A549 (cell line): ENCODE measurements around the gene TBC1D8. TPM values are rescaled to one million over a fixed set of nuclear protein-coding genes. Genes with fewer than 3 reads are reported as not detected.

ENCODE experiments used
- ATAC-seq, 2 experiments: fragments of 200-7000 bp in 1 of 2; fragments of >200 bp in 1 of 2; cut with Nextera tagmentation in 1 of 2; cut with Tn5 transposase in 1 of 2; 3 replicates each; pipeline versions ENCODE4 v1.8.0 to v1.9.1; 2018 to 2020; ENCODE audit warnings: mild to moderate bottlenecking in 1 of 2, moderate library complexity in 1 of 2
- CTCF ChIA-PET: fragments of 300-600 bp; sonication (Branson Sonifier 250); formaldehyde crosslinking; extraction: SDS; loops from one replicate; lab custom pipeline; 2021; ENCODE audit warnings: antibody characterized with exemption, inconsistent platforms; lab: Yijun Ruan, JAX
- POLR2A ChIA-PET: fragments of 350-600 bp; formaldehyde crosslinking; extraction: SDS; loops from one replicate; lab custom pipeline; 2021; ENCODE audit warnings: antibody characterized with exemption, inconsistent platforms; lab: Yijun Ruan, JAX
- DNase-seq, 2 experiments: peaks; one replicate each; pipeline versions ENCODE4 v3.0.0 to v3.0.0-alpha.2; 2011 to 2016; ENCODE audit warnings: low read depth in 1 of 2, low spot score in 1 of 2
- FAIRE-seq: peaks from 2 replicates; lab custom pipeline; 2011; peaks lifted over from hg19 to GRCh38; lab: Jason Lieb, UNC
- H3K27ac ChIP-seq, 2 experiments: fragments of >200 bp; sonication (Bioruptor Twin); formaldehyde crosslinking; 3 replicates each; pipeline ENCODE4 v1.5.1; 2016 to 2017
- H3K4me1 ChIP-seq: fragments of >200 bp; sonication (Bioruptor Twin); formaldehyde crosslinking; 3 replicates; pipeline ENCODE4 v1.6.1; 2016
- H3K4me2 ChIP-seq: fragments of >200 bp; sonication (Bioruptor Twin); formaldehyde crosslinking; 3 replicates; pipeline ENCODE4 v1.6.1; 2016
- H3K4me3 ChIP-seq: fragments of >200 bp; sonication (Bioruptor Twin); formaldehyde crosslinking; 3 replicates; pipeline ENCODE4 v1.5.1; 2016
- H3K9me3 ChIP-seq: fragments of >200 bp; sonication (Bioruptor Twin); formaldehyde crosslinking; 3 replicates; pipeline ENCODE4 v1.6.1; 2016
- BCL3 ChIP-seq: fragments of >200 bp; sonication (Bioruptor Twin); formaldehyde crosslinking; IDR thresholded peaks from 3 replicates; pipeline ENCODE4 v1.6.1; 2016
- BHLHE40 ChIP-seq: IDR thresholded peaks from 2 replicates; pipeline ENCODE4 v1.6.1; 2012; ENCODE audit warnings: low read depth, low read length, inconsistent platforms
- CBX2 ChIP-seq: fragments of 200-600 bp; sonication (generic); IDR thresholded peaks from 2 replicates; pipeline ENCODE4 v1.6.1; 2016; ENCODE audit warnings: low read depth, mild to moderate bottlenecking, borderline replicate concordance
- CHD4 ChIP-seq: fragments of 200-600 bp; sonication (generic); IDR thresholded peaks from 2 replicates; pipeline ENCODE4 v1.6.1; 2016; ENCODE audit warnings: antibody characterized with exemption, mild to moderate bottlenecking, borderline replicate concordance
- E2F6 ChIP-seq: IDR thresholded peaks from 2 replicates; pipeline ENCODE4 v1.6.1; 2012; ENCODE audit warnings: low read depth, borderline replicate concordance
- EHMT2 ChIP-seq: fragments of 200-600 bp; sonication (generic); IDR thresholded peaks from 2 replicates; pipeline ENCODE4 v1.6.1; 2016; ENCODE audit warnings: antibody characterized with exemption, low read depth, mild to moderate bottlenecking, moderate library complexity
- ESRRA ChIP-seq: fragments of 150-350 bp; IDR thresholded peaks from 2 replicates; pipeline ENCODE4 v1.6.1; 2014; ENCODE audit warnings: mild to moderate bottlenecking, low read length, borderline replicate concordance
- FOXS1 ChIP-seq: fragments of 250-450 bp; sonication (Bioruptor Pico); IDR thresholded peaks from 2 replicates; pipeline ENCODE4 v1.5.0; 2020; ENCODE audit warnings: mild to moderate bottlenecking, moderate library complexity
- HEYL ChIP-seq: fragments of 250-450 bp; sonication (Bioruptor Pico); IDR thresholded peaks from 2 replicates; pipeline ENCODE4 v1.8.0; 2021; ENCODE audit warnings: mild to moderate bottlenecking, moderate library complexity
- HMGXB4 ChIP-seq: fragments of 250-450 bp; sonication (Bioruptor Pico); IDR thresholded peaks from 2 replicates; pipeline ENCODE4 v1.5.0; 2021; ENCODE audit warnings: mild to moderate bottlenecking, moderate library complexity, borderline replicate concordance
- HOXB13 ChIP-seq: fragments of 250-450 bp; sonication (Bioruptor Pico); IDR thresholded peaks from 2 replicates; pipeline ENCODE4 v1.5.0; 2020; ENCODE audit warnings: low read depth, mild to moderate bottlenecking, moderate library complexity
- KDM5A ChIP-seq: fragments of 200-600 bp; sonication (generic); IDR thresholded peaks from 2 replicates; pipeline ENCODE4 v1.6.1; 2016; ENCODE audit warnings: antibody characterized with exemption, mild to moderate bottlenecking
- MYC ChIP-seq: IDR thresholded peaks from 2 replicates; pipeline ENCODE4 v1.6.1; 2012; ENCODE audit warnings: mild to moderate bottlenecking, inconsistent platforms, low read length, improper control_type of control experiment, borderline replicate concordance
- NR3C1 ChIP-seq: fragments of >200 bp; sonication (Bioruptor Twin); formaldehyde crosslinking; IDR thresholded peaks from 3 replicates; pipeline ENCODE4 v1.6.1; 2017
- PBX3 ChIP-seq: IDR thresholded peaks from 2 replicates; pipeline ENCODE4 v1.6.1; 2012
- POLR2A ChIP-seq: IDR thresholded peaks from 2 replicates; pipeline ENCODE4 v1.6.1; 2012; ENCODE audit warnings: mild to moderate bottlenecking, low read length
- RAD21 ChIP-seq, 2 experiments: fragments of >200 bp in 1 of 2; sonication (Bioruptor Twin) in 1 of 2; formaldehyde crosslinking in 1 of 2; IDR thresholded peaks in 1 of 2; conservative IDR thresholded peaks in 1 of 2; 2 replicates in 1 of 2; 3 replicates in 1 of 2; pipeline ENCODE4 v1.6.1; 2012 to 2018; ENCODE audit warnings: inconsistent platforms in 1 of 2
- RARB ChIP-seq: fragments of 250-450 bp; sonication (Bioruptor Pico); IDR thresholded peaks from 2 replicates; pipeline ENCODE4 v1.8.0; 2021; ENCODE audit warnings: mild to moderate bottlenecking, moderate library complexity
- RCOR1 ChIP-seq: fragments of 150-350 bp; IDR thresholded peaks from 2 replicates; pipeline ENCODE4 v1.6.1; 2014; ENCODE audit warnings: antibody characterized with exemption, low read length, low read depth
- RFX5 ChIP-seq: fragments of 450-650 bp; IDR thresholded peaks from 2 replicates; pipeline ENCODE4 v1.7.1; 2014; ENCODE audit warnings: antibody characterized with exemption, mild to moderate bottlenecking, moderate library complexity
- SREBF2 ChIP-seq: fragments of 450-650 bp; IDR thresholded peaks from 2 replicates; pipeline ENCODE4 v1.6.1; 2014; ENCODE audit warnings: mild to moderate bottlenecking, moderate library complexity
- TP53 ChIP-seq: fragments of 250-450 bp; sonication (Bioruptor Pico); IDR thresholded peaks from 2 replicates; pipeline ENCODE4 v1.5.0; 2021; ENCODE audit warnings: mild to moderate bottlenecking, moderate library complexity
- USF2 ChIP-seq: fragments of 450-650 bp; IDR thresholded peaks from 2 replicates; pipeline ENCODE4 v1.6.1; 2014; ENCODE audit warnings: antibody characterized with exemption
- ZC3H11A ChIP-seq: fragments of 450-650 bp; IDR thresholded peaks from 2 replicates; pipeline ENCODE4 v1.6.1; 2014; ENCODE audit warnings: antibody characterized with exemption, mild to moderate bottlenecking
- ZNF302 ChIP-seq: fragments of 250-450 bp; sonication (Bioruptor Pico); IDR thresholded peaks from 2 replicates; pipeline ENCODE4 v1.9.0; 2021; ENCODE audit warnings: inconsistent platforms, mild to moderate bottlenecking, moderate library complexity
- WGBS: methylation state at CpG from one replicate; pipeline ENCODE4 v1.1.6; 2017; ENCODE audit errors: missing lambda C conversion rate; 5-methylcytosine and 5-hydroxymethylcytosine counted together
- polyA plus RNA-seq, 4 experiments: library from polyadenylated mRNA; depleted of rRNA in 3 of 4; stranded (reverse); fragments of >200 nt; fragmentation: RNase III in 1 of 4; extraction: RNeasy Plus Mini Kit Qiagen cat#74134 plus additional on column Dnase treatment in 1 of 4; gene quantifications; 2 replicates in 3 of 4; 3 replicates in 1 of 4; pipeline ENCODE4 v1.2.3, GENCODE V29; 2011 to 2017

TBC1D8 gene
- polyA plus RNA-seq, 2 of the 4 experiments (the other 2 are of a cell fraction) = 35.3 to 107 TPM

GRCh38 chr2:100969998-100970397 lies 181.2 kb downstream of the TBC1D8 start:
- DNase-seq = no peak
- Histone ChIP-seq H3K4me2 (no peak overlapping the region), H3K4me1 (no peaks in the 10 kb centered on the region), H3K9me3 (no peaks in the 10 kb centered on the region), H3K27ac (no peak overlapping the region), H3K4me3 (no peak overlapping the region)
- CTCF ChIA-PET = no interaction called here
- TF ChIP-seq CBX2 (no peak), PBX3 (no peak), HMGXB4 (CRISPR knock-in tag) (no peak), CHD4 (no peak), SREBF2 (no peak), E2F6 (no peak), BCL3 (no peak), TP53 (no peak), ZC3H11A (no peak), MYC (no peak), ZNF302 (no peak), BHLHE40 (no peak), FOXS1 (CRISPR knock-in tag) (no peak), HEYL (no peak), EHMT2 (no peak), KDM5A (no peak), POLR2A (no peak), NR3C1 (no peak), RCOR1 (no peak)
- POLR2A ChIA-PET = no interaction called here
- FAIRE-seq = no peak
- WGBS = 82% methylated on average over 7 of the region's 7 CpGs
- ATAC-seq = no peak

- 93% methylated on average over 21 of the region's 28 CpGs for WGBS
Observed at GRCh38 chr2:100968146-100969145, 182.7 kb downstream of the TBC1D8 start.

More at GRCh38 chr2:100968146-100969145, 182.7 kb downstream of the TBC1D8 start:
- POLR2A ChIA-PET = no interaction called here
- Histone ChIP-seq H3K4me2 (no peak overlapping the region), H3K4me1 (no peaks in the 10 kb centered on the region), H3K9me3 (no peaks in the 10 kb centered on the region), H3K27ac (no peak overlapping the region), H3K4me3 (no peak overlapping the region)
- ATAC-seq (no peak), DNase-seq (no peak), FAIRE-seq (no peak)
- CTCF ChIA-PET = interaction anchor here (1.0 kb wide), 1 partner anchor 183 kb away, joined by 3 read pairs; the partner anchor contains the start of gene TBC1D8
- TF ChIP-seq RFX5 (no peak), RARB (CRISPR knock-in tag) (no peak), CHD4 (no peak), POLR2A (no peak), ESRRA (no peak), TP53 (no peak), MYC (no peak), RAD21 (conservative IDR thresholded peaks at IDR 0.05 in 1 of 2, IDR thresholded peaks at IDR 0.05 in 1 of 2) (no peak), USF2 (no peak), HOXB13 (CRISPR knock-in tag) (no peak)
